ENCODE results near the gene LRRC72. TPM values are rescaled to one million over a fixed set of nuclear protein-coding genes. Genes with fewer than 3 reads are reported as not detected.

The LRRC72 gene
- total and polyA plus RNA-seq, 10 of the 15 experiments (the other 5 are each of a cell fraction or from before 2014, with no cell fraction given) = not detected

- no peaks in the 10 kb centered on the region; a peak in 1 of 4 replicates for H3K27me3 ChIP-seq (replicated peaks in 1 of 2; ENCODE audit: control insufficient read depth in 2 of 2, insufficient read depth in 2 of 2, low read length in 1 of 2)
- RAD21 ChIA-PET (ENCODE audit: unreplicated experiment) = no interaction called here
- H3K9ac ChIP-seq (ENCODE audit: control insufficient read depth, insufficient read depth, low read length) = no peak overlapping the region
- in situ Hi-C loops (cut with MboI) = loop anchor here (25.0 kb wide), 1 partner anchor 1250 kb away; no protein-coding TSS in a partner anchor
- no peak overlapping the region for H3K27ac ChIP-seq (ENCODE audit: control insufficient read depth, insufficient read depth)
- FAIRE-seq (no peak), DNase-seq (ENCODE audit: low read depth, low spot score) (no peak), ATAC-seq (no peak)
- TF ChIP-seq ZSCAN29 (IDR thresholded peaks at IDR 0.05) (no peak), SREBF1 (IDR thresholded peaks at IDR 0.05; ENCODE audit: low read length) (no peak), SRF (IDR thresholded peaks at IDR 0.05; ENCODE audit: low read depth in 2 of 2, low read length in 2 of 2) (no peak), TCF3 (IDR thresholded peaks at IDR 0.05; ENCODE audit: borderline replicate concordance, insufficient read depth, low read depth, low read length) (no peak), ZNF622 (IDR thresholded peaks at IDR 0.05) (no peak), CHD2 (IDR thresholded peaks at IDR 0.05; ENCODE audit: borderline replicate concordance, low read depth, low read length) (no peak), ZBED1 (IDR thresholded peaks at IDR 0.05; ENCODE audit: borderline replicate concordance) (no peak)
- TF ChIP-seq, protein P1, sequence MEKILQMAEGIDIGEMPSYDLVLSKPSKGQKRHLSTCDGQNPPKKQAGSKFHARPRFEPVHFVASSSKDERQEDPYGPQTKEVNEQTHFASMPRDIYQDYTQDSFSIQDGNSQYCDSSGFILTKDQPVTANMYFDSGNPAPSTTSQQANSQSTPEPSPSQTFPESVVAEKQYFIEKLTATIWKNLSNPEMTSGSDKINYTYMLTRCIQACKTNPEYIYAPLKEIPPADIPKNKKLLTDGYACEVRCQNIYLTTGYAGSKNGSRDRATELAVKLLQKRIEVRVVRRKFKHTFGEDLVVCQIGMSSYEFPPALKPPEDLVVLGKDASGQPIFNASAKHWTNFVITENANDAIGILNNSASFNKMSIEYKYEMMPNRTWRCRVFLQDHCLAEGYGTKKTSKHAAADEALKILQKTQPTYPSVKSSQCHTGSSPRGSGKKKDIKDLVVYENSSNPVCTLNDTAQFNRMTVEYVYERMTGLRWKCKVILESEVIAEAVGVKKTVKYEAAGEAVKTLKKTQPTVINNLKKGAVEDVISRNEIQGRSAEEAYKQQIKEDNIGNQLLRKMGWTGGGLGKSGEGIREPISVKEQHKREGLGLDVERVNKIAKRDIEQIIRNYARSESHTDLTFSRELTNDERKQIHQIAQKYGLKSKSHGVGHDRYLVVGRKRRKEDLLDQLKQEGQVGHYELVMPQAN (conservative IDR thresholded peaks at IDR 0.05) = no peak
- TF ChIP-seq, protein P2, sequence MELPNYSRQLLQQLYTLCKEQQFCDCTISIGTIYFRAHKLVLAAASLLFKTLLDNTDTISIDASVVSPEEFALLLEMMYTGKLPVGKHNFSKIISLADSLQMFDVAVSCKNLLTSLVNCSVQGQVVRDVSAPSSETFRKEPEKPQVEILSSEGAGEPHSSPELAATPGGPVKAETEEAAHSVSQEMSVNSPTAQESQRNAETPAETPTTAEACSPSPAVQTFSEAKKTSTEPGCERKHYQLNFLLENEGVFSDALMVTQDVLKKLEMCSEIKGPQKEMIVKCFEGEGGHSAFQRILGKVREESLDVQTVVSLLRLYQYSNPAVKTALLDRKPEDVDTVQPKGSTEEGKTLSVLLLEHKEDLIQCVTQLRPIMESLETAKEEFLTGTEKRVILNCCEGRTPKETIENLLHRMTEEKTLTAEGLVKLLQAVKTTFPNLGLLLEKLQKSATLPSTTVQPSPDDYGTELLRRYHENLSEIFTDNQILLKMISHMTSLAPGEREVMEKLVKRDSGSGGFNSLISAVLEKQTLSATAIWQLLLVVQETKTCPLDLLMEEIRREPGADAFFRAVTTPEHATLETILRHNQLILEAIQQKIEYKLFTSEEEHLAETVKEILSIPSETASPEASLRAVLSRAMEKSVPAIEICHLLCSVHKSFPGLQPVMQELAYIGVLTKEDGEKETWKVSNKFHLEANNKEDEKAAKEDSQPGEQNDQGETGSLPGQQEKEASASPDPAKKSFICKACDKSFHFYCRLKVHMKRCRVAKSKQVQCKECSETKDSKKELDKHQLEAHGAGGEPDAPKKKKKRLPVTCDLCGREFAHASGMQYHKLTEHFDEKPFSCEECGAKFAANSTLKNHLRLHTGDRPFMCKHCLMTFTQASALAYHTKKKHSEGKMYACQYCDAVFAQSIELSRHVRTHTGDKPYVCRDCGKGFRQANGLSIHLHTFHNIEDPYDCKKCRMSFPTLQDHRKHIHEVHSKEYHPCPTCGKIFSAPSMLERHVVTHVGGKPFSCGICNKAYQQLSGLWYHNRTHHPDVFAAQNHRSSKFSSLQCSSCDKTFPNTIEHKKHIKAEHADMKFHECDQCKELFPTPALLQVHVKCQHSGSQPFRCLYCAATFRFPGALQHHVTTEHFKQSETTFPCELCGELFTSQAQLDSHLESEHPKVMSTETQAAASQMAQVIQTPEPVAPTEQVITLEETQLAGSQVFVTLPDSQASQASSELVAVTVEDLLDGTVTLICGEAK (IDR thresholded peaks at IDR 0.05; ENCODE audit: borderline replicate concordance) = no peak
- no peak overlapping the region for H3K4me3 ChIP-seq
- H3K36me3 ChIP-seq (ENCODE audit: control insufficient read depth in 2 of 2, insufficient read depth in 2 of 2, low read length in 1 of 2) = no peaks in the 10 kb centered on the region
- POLR2A ChIA-PET = no interaction called here
- intact Hi-C loops (cut with micrococcal nuclease; ENCODE audit: unreplicated experiment) = no loop called here
- H3K4me2 ChIP-seq (ENCODE audit: control insufficient read depth, insufficient read depth) = no peak overlapping the region
- no peaks in the 10 kb centered on the region for H3K79me2 ChIP-seq (ENCODE audit: control insufficient read depth, insufficient read depth, low read length)
- no TSS peak for BruUV-seq (replicated peaks)
- H3K9me3 ChIP-seq (replicated peaks; ENCODE audit: control insufficient read depth, insufficient read depth, low read length) = no peaks in the 10 kb centered on the region
- H3K4me1 ChIP-seq (ENCODE audit: control insufficient read depth, insufficient read depth, low read length) = no peaks in the 10 kb centered on the region
- WGBS (ENCODE audit: insufficient coverage, insufficient replicate concordance, low lambda C conversion rate, missing lambda C conversion rate) = 59% methylated on average over 3 of the region's 3 CpGs
- no peaks in the 10 kb centered on the region for H4K20me1 ChIP-seq (ENCODE audit: control insufficient read depth, insufficient read depth)
- SMC1A ChIA-PET (ENCODE audit: uncharacterized antibody, unreplicated experiment) = no interaction called here
- no peak overlapping the region for H2AFZ ChIP-seq (ENCODE audit: control insufficient read depth, low read depth, low read length)
- CTCF ChIA-PET = interaction anchor here (0.7 to 1.7 kb wide), 2 partner anchors 484 to 495 kb away, joined by 4 to 5 read pairs; no protein-coding TSS in a partner anchor
These were observed 35.3 kb downstream of the LRRC72 start for GRCh38 chr7:16561943-16562342.
